HG03097 (cell line): ENCODE data around the gene UTS2B.
"Not testable (repeated sequence)": the region's sequence is repeated elsewhere in the genome, so short reads cannot be mapped to it uniquely, and the experiment has no call there.

Experiments
- ATAC-seq: cut with Tn5 transposase; IDR thresholded peaks from one replicate; pipeline ENCODE4 v1.9.1; 2021; ENCODE audit not compliant: unreplicated experiment, low FRiP score

UTS2B gene

DNA sequence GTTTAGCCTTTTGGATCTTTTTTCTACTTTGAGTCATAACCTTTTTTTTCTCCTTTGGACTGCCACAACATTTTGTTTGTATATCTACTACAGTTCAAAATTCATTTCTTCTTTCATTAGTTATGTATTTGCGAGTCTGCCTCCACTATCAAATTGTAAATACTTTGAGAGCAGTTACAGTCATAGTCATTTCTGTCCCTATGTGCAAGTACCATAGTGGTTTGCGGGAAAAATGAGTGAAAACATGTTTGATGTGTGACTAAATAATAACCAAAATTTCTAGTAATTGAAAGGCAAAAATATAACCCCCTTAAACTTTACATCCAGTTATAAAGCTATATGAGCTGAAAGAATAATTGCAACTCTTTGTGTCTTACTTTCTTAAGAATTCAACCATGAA is 46.9 kb downstream of the UTS2B start:
- no peak for ATAC-seq

DNA sequence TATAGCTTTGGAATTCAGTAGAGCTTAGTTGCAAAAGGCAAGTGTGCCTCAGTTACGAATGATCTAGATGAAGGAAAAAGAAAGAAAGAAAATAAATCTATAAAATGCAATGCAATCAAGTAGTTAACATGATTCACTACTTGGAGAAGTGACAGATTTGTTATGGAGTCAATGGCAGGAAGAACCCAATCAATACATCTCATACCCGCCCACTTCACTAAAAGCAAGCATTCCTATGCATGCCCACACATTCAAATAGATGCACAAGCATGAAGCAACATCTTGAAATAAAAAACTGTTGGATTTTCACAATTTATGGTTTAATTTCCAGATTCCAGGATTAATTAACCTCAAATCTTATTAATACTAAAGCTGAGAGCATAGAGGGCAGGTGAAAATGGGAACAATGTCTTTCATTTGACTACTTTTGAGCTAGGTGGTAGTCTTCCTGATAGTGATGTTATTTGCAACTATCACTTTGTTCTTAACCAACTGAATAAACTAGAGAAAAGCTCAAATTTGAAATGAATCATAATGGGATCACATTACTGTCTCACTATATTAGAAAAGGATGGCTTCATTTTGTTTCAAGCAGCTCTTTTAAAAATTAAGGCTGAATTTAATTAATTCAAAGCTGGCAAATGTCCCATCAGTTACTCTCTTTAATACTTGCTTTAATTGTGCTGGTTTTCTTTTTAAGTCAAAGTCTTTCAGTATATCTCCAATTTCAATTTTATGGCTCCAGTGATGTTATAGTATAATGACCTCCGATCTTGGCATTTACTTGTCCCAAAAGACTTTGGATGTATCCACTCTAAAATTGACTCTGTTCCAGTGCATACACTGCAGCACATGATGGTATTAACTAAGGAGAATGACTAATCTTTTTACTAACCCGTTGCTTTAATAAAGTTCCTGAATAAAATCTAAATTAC is 47.8 kb downstream of the UTS2B start:
- ATAC-seq: no peak

DNA sequence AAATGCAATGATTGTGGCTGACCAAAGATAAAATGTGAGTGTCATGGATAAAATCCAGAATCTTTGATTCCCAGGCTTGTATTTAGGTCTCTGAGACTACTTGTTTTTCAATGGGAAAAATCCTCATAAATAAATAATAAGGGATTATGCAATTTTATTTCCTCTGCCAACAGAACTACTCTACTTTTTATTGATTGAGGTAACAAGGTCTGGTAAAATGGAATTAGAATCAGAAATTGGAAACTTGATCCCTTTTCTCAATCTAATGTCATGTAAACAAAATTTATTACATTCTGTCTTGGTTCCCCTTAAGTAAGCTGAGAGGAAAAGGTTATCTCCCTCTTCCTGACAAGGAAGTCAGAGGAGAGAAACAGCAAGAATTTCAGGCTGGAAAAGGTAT is 49.4 kb downstream of the UTS2B start:
- ATAC-seq: no peak

DNA sequence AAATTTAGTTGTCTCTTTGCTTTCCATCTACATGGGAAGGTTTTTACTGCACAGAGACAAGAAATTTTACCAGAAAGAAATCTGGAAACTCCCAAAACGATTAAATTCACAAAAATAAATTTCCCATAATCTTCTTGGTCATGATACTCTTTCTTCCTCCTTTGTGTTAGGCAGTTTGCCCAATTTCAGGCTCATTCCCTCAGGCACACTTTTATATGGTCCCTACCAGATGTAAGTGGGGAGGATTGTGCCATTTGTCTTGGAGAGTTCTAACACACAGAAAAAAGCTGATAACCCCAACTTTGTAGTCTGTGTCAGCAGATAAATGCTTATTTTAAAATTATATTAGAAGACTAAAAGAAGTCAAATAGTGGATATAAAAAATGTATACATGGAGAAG is 50.2 kb downstream of the UTS2B start:
- ATAC-seq: no peak

DNA sequence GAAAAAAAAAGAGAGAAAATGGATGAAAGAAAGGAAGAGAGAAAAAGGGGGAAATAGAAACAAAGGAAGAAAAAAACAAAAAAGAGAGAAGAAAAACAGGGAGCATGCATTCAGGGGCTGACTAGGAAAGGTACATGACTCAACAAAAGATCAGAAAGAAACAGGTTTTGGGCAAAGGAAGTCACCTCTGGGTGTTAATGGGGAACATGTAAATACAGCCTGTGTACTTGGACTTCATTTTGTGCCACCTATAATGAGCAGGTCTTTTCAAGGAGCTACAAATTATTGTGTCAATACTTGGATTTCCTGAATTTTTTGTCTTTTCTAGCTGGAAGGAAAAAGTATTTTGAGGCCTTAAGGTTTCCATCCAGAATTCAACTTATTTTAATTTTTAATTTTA is 54.6 kb downstream of the UTS2B start:
- no peak for ATAC-seq

DNA sequence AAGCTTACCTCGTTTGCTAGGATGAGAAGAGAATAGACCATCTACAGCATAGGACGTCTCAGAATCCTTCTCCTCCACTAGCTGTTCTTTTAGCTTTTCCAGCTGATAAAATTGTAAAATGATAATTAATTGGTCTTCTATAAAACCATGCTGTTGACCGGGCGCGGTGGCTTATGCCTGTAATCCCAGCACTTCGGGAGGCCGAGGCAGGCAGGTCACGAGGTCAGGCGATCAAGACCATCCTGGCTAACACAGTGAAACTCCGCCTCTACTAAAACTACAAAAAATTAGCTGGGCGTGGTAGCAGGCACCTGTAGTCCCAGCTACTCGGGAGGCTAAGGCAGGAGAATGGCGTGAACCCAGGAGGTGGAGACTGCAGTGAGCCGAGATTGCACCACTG is 55.1 kb downstream of the UTS2B start:
- ATAC-seq: not testable (repeated sequence)

DNA sequence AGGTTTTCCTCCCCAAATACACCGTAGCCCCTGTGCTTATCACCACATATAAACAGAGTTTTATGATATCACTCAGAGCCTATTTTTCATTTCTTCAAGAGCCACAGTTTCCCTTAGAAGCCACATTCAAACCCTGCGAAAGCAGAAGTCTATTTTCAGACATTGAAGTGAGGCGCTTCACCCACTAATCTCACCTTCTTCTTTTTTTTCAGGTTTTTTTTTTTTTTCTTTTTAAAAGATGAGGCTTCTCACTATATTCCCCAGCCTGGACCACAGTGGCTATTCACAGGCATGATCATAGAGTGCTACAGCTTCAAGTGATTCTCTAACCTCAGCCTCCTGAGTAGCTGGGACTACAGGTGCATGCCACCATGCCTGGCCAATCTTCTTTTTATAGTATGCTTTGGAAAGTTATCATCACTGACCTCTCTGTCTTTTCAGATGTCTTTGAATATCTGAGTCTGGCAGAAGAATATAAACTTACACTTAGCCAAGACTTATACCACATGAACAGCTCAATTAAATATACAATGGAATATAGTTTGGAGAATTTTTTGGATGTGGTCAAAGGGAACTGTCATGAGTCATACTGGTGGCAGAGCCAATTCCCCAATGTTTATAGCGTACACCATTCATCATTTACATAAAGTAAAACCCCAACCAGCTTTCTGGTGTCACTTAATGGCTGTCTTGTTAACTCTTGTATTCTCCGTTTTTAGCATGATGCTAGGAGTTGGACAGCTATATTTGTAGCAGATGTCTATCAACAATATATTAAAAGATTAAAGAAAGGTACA is 60.8 kb downstream of the UTS2B start:
- peak; percentile 39 for ATAC-seq

DNA sequence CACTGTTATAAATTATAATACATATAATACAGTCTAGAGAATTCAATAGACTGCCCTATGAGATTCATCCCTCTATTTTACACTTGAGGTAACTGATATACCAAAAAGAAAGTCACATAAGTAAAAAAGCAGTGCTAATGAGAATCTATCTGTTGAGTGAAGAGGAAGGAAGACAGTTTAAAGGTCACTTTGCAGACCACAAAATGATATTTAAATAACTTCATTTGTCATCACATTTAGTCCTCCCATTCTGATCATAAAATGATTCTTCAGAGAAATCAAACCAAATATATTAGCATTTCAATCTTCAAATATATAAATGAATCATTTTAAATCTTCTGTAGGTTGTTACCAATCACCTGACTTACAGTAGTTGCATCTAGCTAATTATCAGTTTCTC is 61.6 kb downstream of the UTS2B start:
- no peak for ATAC-seq

DNA sequence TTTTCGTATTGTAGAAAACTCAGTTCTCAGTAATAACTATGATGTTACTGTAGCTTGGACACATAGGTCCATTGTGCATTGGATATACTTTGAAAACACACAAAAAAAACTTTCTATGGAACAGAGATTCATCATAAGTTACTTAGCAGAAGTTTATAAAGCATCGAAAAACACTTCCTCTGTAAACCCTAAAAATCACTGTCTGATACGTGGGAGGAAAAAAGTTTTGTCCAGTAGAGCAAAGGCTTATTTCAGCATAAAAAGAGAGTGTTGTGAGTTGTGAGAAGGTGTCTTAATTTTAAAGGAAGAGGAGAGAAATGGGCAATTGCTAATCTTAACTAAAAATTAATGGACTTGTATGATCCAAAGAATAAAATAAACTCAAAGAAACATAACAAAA is 66.5 kb downstream of the UTS2B start:
- ATAC-seq: no peak

DNA sequence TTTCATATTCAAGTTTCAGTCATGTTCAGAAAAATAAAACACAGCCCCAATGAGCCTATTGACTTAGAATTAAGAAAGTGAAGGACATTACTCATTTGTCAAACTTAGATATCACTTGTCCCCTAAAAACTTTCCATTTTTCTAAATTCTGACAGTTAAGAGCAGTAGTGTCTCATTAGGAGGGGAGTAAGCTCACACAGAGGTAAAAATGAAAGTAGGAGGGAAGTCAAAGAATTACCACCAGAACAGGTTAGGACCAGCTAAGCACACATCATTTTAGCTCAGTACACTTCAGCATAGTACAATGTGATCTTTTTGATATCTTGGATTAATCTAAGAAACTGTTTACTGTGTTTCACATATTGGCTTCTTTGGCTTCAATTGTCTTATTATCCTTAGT is 67.0 kb downstream of the UTS2B start:
- peak; percentile 74 for ATAC-seq

DNA sequence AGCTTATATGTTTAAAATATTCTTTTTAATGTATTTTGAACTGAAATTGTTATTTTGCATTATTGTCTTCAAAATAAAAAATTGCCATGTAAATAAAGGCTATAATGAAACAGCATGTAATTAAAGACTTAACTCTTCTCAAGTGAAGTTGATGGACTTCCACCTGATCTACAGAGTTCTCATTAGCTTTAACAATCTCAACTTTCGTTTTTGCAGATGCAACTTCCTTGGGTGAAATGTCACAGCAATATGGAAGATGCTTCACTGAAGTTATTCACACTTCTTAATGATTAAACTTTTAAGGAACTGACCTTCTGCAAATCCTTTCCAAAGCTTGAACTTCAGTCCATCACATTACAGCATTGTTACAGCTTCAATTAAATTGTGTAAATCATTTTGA is 67.7 kb downstream of the UTS2B start:
- ATAC-seq: peak; percentile 56

DNA sequence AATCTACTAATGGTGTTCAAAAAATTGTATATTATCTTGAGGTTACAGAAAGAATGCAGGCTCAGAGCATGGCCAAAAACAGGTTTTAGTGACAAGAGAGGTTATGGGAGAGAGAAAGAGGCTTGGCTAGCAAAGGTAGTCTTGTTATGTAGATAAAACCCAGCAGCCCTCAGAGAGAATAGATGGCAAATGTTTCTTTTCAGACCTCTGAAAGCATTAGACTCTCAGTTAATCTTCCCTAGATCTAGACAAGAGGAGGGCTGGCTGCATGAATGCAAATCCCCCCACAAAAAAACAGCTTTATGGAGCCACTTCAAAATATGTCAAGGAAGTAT is 69.1 kb downstream of the UTS2B start:
- ATAC-seq: no peak

DNA sequence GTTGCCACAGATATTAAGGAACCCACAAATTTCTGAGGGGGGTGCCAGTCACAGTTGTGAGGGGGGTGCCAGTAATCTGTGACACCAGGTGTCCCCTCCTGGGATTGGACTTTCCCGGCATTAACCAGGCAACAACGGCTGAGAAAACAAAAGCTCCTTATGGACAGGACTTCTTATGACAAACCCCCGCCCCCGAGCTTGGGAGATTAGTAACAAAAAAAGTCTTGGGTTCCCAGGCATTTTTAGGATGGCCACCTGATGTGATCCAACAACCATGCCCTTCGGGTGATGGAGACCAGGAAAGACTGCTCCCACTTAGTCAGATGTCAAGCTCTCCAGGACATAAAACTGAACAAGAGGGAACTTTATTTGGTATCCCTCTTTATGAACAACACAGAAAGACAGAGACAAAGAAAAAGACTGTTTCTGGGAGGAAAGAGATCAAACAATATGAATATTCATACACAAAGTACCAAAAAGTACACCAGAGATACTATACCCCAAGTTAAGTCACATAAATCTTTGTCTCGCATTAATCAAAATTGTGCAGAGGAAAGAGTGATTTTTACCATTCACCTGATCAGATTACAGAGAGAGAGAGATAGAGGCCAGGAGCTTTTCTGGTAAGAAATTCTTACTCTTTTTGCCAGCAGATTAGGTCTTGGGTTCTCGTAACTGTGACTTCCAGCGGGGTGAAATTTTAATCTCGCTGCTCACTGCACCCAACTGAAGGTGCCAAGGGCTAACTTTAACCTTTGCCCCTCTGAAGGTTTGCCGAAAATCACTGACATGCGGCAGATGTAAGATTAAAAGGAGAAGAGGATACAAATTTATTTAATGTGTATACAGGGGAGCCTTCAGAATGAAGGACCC is 69.7 kb downstream of the UTS2B start:
- no peak for ATAC-seq

DNA sequence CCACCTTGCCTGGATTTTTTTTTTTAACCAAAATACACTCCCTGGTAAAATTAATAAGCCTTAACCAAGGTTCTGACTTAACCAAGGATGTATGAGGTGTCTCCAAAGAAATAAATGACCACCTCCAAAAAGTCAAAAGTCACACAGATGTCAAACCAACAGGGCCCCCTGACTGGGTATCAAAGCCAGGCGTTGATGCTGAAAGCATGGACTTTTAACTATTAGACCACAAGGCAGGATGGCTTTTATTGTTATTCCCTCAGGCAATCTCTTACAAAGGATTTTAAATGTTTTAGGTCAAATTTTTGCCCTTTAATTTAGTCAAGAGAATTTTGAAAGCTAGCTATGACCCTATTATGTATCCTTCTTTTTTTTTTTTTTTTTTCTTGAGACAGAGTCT is 70.8 kb downstream of the UTS2B start:
- no peak for ATAC-seq

DNA sequence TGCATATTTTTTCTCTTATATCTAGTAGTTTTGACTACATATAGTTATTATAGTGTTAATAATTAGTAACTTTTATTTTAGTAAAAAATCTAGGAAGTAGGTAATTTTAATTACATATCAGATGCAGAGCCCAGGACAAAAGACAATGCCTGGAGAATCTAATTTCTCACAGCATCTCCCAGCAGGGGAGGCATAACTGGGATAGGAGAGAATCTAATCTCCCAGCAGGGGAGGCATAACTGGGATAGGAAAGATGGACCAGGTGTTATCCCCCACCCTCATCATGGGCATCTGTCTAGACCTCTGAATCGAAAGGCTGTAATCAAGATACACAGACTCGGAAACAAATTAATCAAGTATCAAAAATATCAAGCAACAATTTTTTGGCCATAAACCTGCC is 73.0 kb downstream of the UTS2B start:
- ATAC-seq: no peak

DNA sequence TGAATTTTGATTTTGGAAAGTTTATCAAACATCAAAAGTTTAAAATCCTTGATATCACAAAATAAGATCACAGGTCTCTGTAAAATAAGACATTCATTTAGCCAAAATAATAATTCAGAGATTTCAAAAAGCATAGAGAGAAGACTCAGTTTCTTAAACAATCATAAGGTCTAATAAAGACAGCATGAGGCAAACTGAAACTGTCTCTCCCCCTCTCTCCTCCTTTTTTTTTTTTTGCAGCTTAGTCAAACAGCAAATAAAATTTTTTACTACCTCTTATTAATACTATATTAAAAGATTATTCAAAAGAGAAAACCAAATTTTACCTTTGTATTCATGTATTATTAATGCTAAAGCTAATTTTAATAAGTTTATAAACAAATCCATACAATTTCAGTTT is 73.9 kb downstream of the UTS2B start:
- no peak for ATAC-seq

DNA sequence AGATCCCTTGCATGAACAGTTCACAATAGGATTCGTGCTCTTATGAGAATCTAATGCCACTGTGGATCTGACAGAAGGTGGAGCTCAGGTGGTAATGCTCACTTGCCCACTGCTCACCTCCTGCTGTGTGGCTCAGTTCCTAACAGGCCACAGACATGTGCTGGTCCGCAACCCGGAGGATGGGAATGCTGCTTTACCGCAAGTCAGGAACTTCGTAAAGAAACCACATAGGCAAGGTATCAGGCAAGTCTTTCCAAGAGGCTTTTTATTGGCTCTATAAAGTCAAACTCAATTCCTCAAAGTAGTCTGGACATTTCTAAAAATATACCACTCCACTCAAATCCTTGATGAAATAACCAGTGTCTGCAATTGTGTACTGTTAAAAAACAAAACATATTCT is 75.2 kb downstream of the UTS2B start:
- ATAC-seq: no peak

DNA sequence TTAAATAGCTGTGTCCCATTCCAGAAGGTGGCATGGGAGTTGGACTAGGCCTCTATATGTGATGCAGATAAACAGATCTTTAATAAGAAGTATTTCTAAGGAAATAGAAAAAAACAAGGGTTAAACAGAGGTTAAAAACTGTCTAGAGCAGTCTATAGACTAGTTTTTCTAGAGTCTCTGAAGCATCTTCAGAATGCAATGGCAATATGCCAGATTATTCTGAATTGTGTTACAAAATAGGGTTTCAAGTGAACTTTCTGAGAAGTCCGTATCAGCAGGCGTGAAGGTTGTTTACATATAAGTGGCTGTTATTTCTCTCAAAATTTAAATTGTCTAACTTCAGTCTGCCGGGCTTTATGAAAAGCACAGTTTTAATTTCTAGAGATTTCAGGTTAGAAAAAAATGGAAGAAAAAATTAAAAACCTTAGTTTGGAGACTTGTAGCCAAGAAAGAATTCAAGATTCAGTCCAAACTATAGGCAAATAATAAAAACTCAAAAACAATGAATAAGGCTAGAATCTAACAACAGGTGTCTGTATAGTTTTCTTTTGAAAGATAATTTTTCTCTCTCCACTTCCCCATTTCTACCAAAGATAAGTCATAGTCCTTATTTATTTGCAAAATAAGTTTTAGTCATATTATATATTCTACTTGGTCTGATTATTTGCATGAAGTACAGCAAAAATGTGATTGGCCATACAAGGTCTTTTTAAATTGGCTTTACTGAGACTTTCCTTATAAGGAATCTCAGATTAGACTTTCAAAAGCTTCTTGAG is 76.0 kb downstream of the UTS2B start:
- no peak for ATAC-seq

DNA sequence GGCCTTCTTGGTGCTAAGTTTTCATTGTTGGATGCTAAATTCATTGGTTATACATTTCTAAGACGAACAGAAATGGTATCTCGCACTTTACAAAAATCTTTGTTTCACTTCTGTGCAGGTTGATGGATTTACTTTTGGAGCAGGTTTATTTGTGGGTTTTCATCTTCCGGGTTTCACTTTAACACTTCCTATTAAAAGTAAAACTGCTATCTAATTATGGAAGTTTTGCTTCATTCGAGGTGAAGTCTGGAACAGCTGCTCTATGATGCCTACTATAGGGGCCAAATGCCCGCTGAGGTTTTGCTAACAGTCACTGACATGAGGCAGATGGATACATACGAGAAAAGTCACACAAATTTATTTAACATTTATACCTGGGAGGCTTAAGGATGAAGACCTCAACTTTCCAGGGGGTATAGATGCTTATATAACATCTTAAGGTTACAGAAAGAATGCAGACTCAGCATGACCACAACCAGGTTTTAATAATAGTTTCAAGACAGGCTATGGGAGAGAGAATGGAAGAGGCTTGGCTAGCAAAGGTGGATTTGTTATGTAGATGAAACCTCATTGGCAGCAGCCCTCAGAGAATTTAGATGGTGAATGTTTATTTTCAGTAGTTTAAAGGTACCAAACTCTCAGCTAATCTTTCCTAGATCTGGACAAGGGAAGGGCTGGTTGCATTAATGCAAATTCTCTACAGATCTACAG is 77.1 kb downstream of the UTS2B start:
- ATAC-seq: no peak

DNA sequence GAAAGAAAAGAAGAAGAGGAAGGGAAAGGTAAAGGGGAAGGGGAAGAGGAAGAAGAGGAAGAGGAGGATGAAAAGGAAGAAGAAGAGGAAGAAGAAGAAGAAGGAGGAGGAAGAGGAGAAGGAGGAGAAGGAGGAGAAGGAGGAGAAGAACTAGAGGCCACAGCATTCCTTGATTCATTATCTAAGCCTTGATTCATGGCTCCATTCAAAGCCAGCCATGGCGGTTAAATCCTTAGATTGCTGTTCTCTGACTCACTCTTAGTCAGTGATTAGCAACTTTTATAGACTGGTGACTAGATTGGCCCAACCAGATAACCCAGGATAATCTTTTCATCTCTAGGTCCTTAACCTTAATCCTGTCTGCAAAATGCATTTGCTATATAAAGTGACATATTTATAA is 83.7 kb downstream of the UTS2B start:
- no peak for ATAC-seq
